Brain microvascular endothelial cell (primary cell): ENCODE data around the gene IKZF4.
"Not testable (repeated sequence)": the region's sequence is repeated elsewhere in the genome, so short reads cannot be mapped to it uniquely, and the experiment has no call there.

ENCODE experiments used
- DNase-seq: peaks from one replicate; pipeline ENCODE4 v3.0.0-alpha.2; 2020
- H3K27ac ChIP-seq: fragments of 250-450 bp; sonication (Bioruptor Pico); 2 replicates; pipeline ENCODE4 v1.5.1; 2020; ENCODE audit warnings: mild to moderate bottlenecking, moderate library complexity
- H3K27me3 ChIP-seq: fragments of 250-450 bp; sonication (Bioruptor Pico); replicated peaks from 2 replicates; pipeline ENCODE4 v1.5.1; 2020; ENCODE audit warnings: mild to moderate bottlenecking
- H3K36me3 ChIP-seq: fragments of 250-450 bp; sonication (Bioruptor Pico); replicated peaks from 2 replicates; pipeline ENCODE4 v1.5.1; 2020; ENCODE audit warnings: mild to moderate bottlenecking
- H3K4me3 ChIP-seq: 2 replicates; pipeline ENCODE4 v1.5.1; 2011; ENCODE audit warnings: low read depth, mild to moderate bottlenecking, control low read depth, low read length, moderate library complexity
- CTCF ChIP-seq: IDR thresholded peaks from 2 replicates; pipeline ENCODE4 v1.5.1; 2011; ENCODE audit warnings: low read depth, mild to moderate bottlenecking, moderate library complexity, low read length, control low read depth, inconsistent platforms; ENCODE audit errors: missing control alignments
- in situ Hi-C: cut with HindIII; loops from 2 replicates; pipeline ENCODE4 v1.10.0; 2017; ENCODE audit warnings: low sequenced_read_pairs, low pct_ligation_motif_present

Gene IKZF4

GRCh38 chr12:55984861-55985260, 36.0 kb upstream of the IKZF4 start:
- no peak overlapping the region for H3K27ac ChIP-seq
- H3K4me3 ChIP-seq = no peak overlapping the region
- in situ Hi-C loops = no loop called here
- no peak for TF ChIP-seq CTCF
- peaks cover 55% of the 10 kb centered on the region for H3K36me3 ChIP-seq
- H3K27me3 ChIP-seq = no peaks in the 10 kb centered on the region
- DNase-seq = no peak

- Histone ChIP-seq H3K36me3 (peaks cover 57% of the 10 kb centered on the region), H3K27ac (no peak overlapping the region), H3K27me3 (no peaks in the 10 kb centered on the region), H3K4me3 (no peak overlapping the region)
- no peak for TF ChIP-seq CTCF
- in situ Hi-C loops = no loop called here
- no peak for DNase-seq
Measured at GRCh38 chr12:55985341-55985740, 35.5 kb upstream of the IKZF4 start.

- H3K36me3 ChIP-seq = peaks cover 57% of the 10 kb centered on the region
- in situ Hi-C loops, H3K4me3 ChIP-seq, DNase-seq, H3K27me3 ChIP-seq, H3K27ac ChIP-seq: not testable (repeated sequence)
Measured at GRCh38 chr12:55985976-55986375, 34.9 kb upstream of the IKZF4 start.

GRCh38 chr12:55991110-55991509, 29.7 kb upstream of the IKZF4 start:
- Histone ChIP-seq H3K4me3 (no peak overlapping the region), H3K36me3 (peaks cover 70% of the 10 kb centered on the region), H3K27me3 (no peaks in the 10 kb centered on the region), H3K27ac (no peak overlapping the region)
- TF ChIP-seq CTCF = no peak
- DNase-seq = no peak
- in situ Hi-C loops = no loop called here

GRCh38 chr12:55993230-55993853, 27.5 kb upstream of the IKZF4 start:
- Histone ChIP-seq H3K27ac (no peak overlapping the region), H3K4me3 (no peak overlapping the region), H3K27me3 (no peaks in the 10 kb centered on the region), H3K36me3 (peaks cover 56% of the 10 kb centered on the region)
- TF ChIP-seq CTCF = no peak
- no peak for DNase-seq
- in situ Hi-C loops = no loop called here

GRCh38 chr12:55995366-55995765, 25.5 kb upstream of the IKZF4 start:
- no peak for DNase-seq
- Histone ChIP-seq H3K27me3 (no peaks in the 10 kb centered on the region), H3K36me3 (peaks cover 46% of the 10 kb centered on the region), H3K4me3 (no peak overlapping the region), H3K27ac (no peak overlapping the region)
- in situ Hi-C loops = no loop called here
- no peak for TF ChIP-seq CTCF
